Measurements from ENCODE around the gene RECQL5.

Gene RECQL5

DNA sequence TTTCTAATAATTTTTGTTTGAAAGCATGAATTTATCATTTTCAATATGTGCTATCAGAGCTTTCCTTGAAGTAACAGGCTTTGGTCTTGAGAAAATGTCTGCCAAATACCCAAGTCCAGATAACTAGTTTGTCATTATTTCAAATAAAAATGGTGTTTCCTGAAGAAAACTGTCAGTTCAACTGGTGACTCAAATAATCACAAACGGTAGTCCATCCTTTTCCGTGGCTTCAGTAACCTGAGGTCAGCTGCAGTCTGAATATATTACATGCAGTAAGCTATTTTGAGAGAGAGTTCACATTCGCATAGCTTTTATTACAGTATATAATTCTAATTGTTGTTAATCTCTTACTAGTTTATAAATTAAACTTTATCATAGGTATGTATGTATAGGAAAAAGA is 9.5 kb upstream of the RECQL5 start:
- DNase-seq (ENCODE audit: low read depth): no peak
- TF ChIP-seq, protein P1, sequence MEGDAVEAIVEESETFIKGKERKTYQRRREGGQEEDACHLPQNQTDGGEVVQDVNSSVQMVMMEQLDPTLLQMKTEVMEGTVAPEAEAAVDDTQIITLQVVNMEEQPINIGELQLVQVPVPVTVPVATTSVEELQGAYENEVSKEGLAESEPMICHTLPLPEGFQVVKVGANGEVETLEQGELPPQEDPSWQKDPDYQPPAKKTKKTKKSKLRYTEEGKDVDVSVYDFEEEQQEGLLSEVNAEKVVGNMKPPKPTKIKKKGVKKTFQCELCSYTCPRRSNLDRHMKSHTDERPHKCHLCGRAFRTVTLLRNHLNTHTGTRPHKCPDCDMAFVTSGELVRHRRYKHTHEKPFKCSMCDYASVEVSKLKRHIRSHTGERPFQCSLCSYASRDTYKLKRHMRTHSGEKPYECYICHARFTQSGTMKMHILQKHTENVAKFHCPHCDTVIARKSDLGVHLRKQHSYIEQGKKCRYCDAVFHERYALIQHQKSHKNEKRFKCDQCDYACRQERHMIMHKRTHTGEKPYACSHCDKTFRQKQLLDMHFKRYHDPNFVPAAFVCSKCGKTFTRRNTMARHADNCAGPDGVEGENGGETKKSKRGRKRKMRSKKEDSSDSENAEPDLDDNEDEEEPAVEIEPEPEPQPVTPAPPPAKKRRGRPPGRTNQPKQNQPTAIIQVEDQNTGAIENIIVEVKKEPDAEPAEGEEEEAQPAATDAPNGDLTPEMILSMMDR (IDR thresholded peaks at IDR 0.05; ENCODE audit: insufficient read depth, low read depth, low read length, missing control alignments): no peak
- no peak overlapping the region for H3K4me3 ChIP-seq (ENCODE audit: low read length)

DNA sequence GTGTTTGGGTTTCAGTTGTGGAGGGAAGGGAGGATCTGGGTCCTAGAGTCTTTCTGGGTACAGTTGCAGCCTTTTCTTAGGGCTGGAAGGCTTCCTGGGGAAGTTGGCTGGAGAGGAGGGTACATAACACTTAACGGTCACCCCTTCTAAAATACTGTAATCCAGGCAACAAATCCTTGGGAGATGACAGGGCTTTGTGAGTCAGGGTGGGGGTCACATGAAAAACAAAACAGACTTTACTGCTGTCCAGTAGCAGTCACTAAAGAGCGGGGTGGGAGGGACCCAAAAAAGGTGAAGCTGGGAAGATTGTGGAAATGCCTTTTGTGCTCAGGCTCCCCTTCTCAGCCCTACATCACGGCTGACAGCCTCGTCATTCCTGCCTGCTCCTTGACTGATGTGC is 6.5 kb upstream of the RECQL5 start:
- no peak overlapping the region for H3K4me3 ChIP-seq (ENCODE audit: low read length)
- DNase-seq (ENCODE audit: low read depth): no peak
- TF ChIP-seq, protein P1 (IDR thresholded peaks at IDR 0.05; ENCODE audit: insufficient read depth, low read depth, low read length, missing control alignments): no peak

DNA sequence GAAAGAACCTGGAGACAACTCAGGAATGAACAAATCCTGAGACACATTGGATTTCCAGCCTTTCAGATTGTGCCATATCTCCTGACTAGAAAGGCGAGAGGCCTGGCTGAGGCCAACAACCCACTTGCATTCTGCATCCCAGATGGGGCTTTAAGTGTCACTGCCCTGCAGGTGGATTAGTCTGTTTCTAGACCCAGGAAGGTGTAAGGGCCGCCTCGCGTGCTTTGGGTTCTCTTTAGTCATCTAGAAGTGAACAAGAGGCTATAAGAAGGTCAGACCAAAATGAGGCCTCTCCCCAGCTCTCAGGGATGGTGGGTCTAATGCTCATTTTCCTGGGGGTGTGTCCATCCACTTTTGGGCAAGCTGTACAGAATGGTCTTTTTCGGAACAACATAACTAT is 5.1 kb upstream of the RECQL5 start:
- TF ChIP-seq, protein P1 (IDR thresholded peaks at IDR 0.05; ENCODE audit: insufficient read depth, low read depth, low read length, missing control alignments): no peak
- no peak overlapping the region for H3K4me3 ChIP-seq (ENCODE audit: low read length)
- no peak for DNase-seq (ENCODE audit: low read depth)

DNA sequence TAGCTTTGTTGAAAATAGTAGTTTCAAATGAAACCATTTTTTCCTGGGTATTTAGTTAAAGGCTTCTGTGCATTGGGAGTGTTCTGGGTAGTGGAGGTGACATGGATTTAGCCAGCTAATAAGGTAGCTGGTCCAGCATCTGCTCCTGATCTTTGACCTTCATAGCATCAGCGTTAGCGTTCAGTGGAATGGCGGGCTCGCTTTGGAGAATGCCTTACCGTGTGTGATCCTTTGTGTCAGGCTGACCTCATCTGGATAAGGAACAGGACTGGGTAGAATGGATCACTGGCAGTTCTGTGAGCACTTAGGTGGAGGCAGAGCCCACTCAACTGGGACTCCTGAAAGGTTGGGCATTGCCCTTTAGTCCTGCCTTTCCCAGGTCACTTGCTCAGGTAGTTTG is 3.9 kb upstream of the RECQL5 start:
- H3K4me3 ChIP-seq (ENCODE audit: low read length): no peak overlapping the region
- TF ChIP-seq, protein P1 (IDR thresholded peaks at IDR 0.05; ENCODE audit: insufficient read depth, low read depth, low read length, missing control alignments): no peak
- no peak for DNase-seq (ENCODE audit: low read depth)

DNA sequence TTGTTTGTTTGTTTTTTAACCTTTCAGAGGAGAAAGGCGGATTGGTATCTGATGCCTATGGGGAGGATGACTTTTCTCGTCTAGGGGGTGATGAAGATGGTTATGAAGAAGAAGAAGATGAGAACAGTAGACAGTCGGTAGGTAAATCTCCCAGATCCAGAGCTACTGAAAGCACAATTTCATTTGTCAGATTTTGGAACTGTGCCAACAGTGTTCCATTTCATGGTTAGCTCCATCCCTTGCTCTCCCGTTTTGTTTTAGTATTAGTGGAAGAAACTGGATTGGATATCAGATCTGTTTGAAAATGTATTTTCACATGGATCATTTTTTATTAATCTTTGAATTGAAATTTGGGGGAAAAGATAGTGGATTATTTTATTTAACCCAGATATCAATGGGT is 1.5 kb upstream of the RECQL5 start:
- DNase-seq (ENCODE audit: low read depth): no peak
- H3K4me3 ChIP-seq (ENCODE audit: low read length): peak overlapping the region; percentile 100
- TF ChIP-seq, protein P1 (IDR thresholded peaks at IDR 0.05; ENCODE audit: insufficient read depth, low read depth, low read length, missing control alignments): no peak

DNA sequence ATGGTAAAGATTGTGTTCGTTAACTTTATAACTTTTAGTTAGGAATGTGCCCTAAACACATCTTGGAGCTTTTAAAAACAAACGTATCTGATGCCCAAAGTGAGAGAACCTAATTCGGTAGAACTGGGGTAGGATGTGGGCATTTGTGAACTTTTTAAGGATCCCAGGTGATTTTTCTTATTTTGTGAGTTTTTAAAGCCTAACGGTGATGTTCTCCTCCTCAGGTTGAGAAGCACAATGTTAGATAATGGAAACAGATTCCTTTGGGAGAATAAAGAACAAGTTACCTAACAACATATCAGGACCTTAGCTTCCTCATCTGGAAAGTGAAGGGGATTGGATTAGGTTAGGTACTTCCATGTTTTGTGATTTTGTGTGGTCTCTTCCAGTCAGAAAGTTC is 871 bp upstream of the RECQL5 start:
- H3K4me3 ChIP-seq (ENCODE audit: low read length): peak overlapping the region; percentile 100
- DNase-seq (ENCODE audit: low read depth): no peak
- TF ChIP-seq, protein P1 (IDR thresholded peaks at IDR 0.05; ENCODE audit: insufficient read depth, low read depth, low read length, missing control alignments): no peak

DNA sequence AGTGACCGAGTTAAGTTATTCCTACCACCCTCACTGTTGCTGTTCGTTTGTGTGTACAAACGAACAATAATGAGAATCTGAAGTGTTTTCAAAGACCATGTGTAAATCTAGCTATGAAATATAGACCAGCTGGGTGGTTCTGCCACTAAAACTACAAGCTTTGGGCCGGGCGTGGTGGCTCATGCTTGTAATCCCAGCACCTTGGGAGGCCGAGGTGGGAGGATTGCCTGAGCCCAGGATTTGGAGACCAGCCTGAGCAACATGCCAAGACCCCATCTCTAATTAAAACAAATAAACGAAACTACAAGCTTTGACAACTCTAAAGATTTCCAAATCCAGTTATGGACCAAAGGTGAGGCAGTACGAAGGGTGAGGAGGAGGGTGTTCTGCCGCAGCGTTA is 973 bp downstream of the RECQL5 start:
- peak overlapping the region; percentile 100 for H3K4me3 ChIP-seq (ENCODE audit: low read length)
- DNase-seq (ENCODE audit: low read depth): no peak
- TF ChIP-seq, protein P1 (IDR thresholded peaks at IDR 0.05; ENCODE audit: insufficient read depth, low read depth, low read length, missing control alignments): no peak

Measured in epithelial cell of esophagus (primary cell).